Stimulated activated CD4-positive, alpha-beta T cell treated with anti-CD3 and anti-CD28 coated beads, Interleukin-12 subunit alpha, Interleukin-12 subunit beta, amount 100 ng/mL, for 48 hours (primary cell): ENCODE results near the gene SCG3.

Source experiments
- DNase-seq, 3 donors: peaks; one replicate each; pipeline ENCODE4 v3.0.0-alpha.2; 2020; ENCODE audit warnings: low read depth in 2 of 3, low spot score in 1 of 3

The SCG3 gene

GRCh38 chr15:51726302-51727073 lies 45.2 kb downstream of the SCG3 start:
- DNase-seq = no peak

GRCh38 chr15:51727141-51727897 lies 46.0 kb downstream of the SCG3 start:
- DNase-seq = no peak

- no peak for DNase-seq
These were observed 50.4 kb downstream of the SCG3 start for GRCh38 chr15:51731549-51732267.

- DNase-seq = no peak
These were observed 51.3 kb downstream of the SCG3 start for GRCh38 chr15:51732646-51733045.

GRCh38 chr15:51735228-51736010 lies 54.1 kb downstream of the SCG3 start:
- DNase-seq = no peak

- DNase-seq = no peak
These were observed 54.8 kb downstream of the SCG3 start for GRCh38 chr15:51736069-51736468.

- peak in 2 of 3 donors; percentile 38 to 41 for DNase-seq
These were observed 55.6 kb downstream of the SCG3 start for GRCh38 chr15:51736751-51737521.

- peak in 2 of 3 donors; percentile 31 to 62 for DNase-seq
These were observed 56.4 kb downstream of the SCG3 start, which contains the start of gene LYSMD2 for GRCh38 chr15:51737522-51738305. Gene LYSMD2, minus strand, starts transcription at chr15:51737655. Its CDS starts 33 bp downstream, at chr15:51737622.

GRCh38 chr15:51738553-51738952 lies 57.2 kb downstream of the SCG3 start:
- no peak for DNase-seq

GRCh38 chr15:51739061-51739712 lies 57.9 kb downstream of the SCG3 start:
- DNase-seq = no peak

GRCh38 chr15:51749307-51749706 lies 68.0 kb downstream of the SCG3 start:
- no peak for DNase-seq

- DNase-seq = no peak
These were observed 68.9 kb downstream of the SCG3 start for GRCh38 chr15:51750186-51750585.

GRCh38 chr15:51750792-51751696 lies 69.7 kb downstream of the SCG3 start, which contains the start of gene TMOD2:
Gene TMOD2, plus strand, starts transcription at chr15:51751597. Its CDS starts 14,845 bp downstream, at chr15:51766442.
- peak in 1 of 3 donors; percentile 43 for DNase-seq

GRCh38 chr15:51751697-51752683 lies 70.7 kb downstream of the SCG3 start:
- peak in 1 of 3 donors; percentile 13 for DNase-seq

GRCh38 chr15:51752888-51753287 lies 71.6 kb downstream of the SCG3 start:
- no peak for DNase-seq

- no peak for DNase-seq
These were observed 73.0 kb downstream of the SCG3 start for GRCh38 chr15:51754267-51754666.
